Measurements from ENCODE around the gene TEC. TPM values are rescaled to one million over a fixed set of nuclear protein-coding genes. Genes with fewer than 3 reads are reported as not detected.

TEC gene
- total RNA-seq, 1 experiment from 2014 or later = 4.5 TPM

- ChIA-PET POLR2A (no interaction called here), CTCF (no interaction called here)
- H4K20me1 ChIP-seq (ENCODE audit: insufficient read depth) = no peaks in the 10 kb centered on the region
Observed at GRCh38 chr4:48216563-48216962, 53.1 kb downstream of the TEC start.

GRCh38 chr4:48215977-48216376 is 53.7 kb downstream of the TEC start:
- ATAC-seq (no peak), DNase-seq (ENCODE audit: low read depth, low spot score) (no peak)
- ChIA-PET POLR2A (no interaction called here), CTCF (no interaction called here), RAD21 (ENCODE audit: low non-redundant PET in 1 of 2, low total read pairs in 2 of 2, uncharacterized antibody in 2 of 2, unreplicated experiment in 2 of 2) (no interaction called here)
- Histone ChIP-seq H3K9ac (ENCODE audit: low read length) (no peak overlapping the region), H4K20me1 (ENCODE audit: insufficient read depth) (no peaks in the 10 kb centered on the region), H3K4me3 (replicated peaks in 1 of 2; ENCODE audit: low read depth in 1 of 2, low read length in 2 of 2) (no peak overlapping the region), H3K27ac (ENCODE audit: low read depth, low read length) (no peak overlapping the region), H3K36me3 (ENCODE audit: control insufficient read depth in 1 of 2, insufficient read depth in 2 of 2, low read length in 2 of 2) (no peaks in the 10 kb centered on the region), H3K9me3 (ENCODE audit: control insufficient read depth in 1 of 2, insufficient read depth in 1 of 2, low read depth in 1 of 2, low read length in 2 of 2) (no peaks in the 10 kb centered on the region; a peak in 1 of 4 replicates), H3K79me2 (ENCODE audit: insufficient read depth, low read length) (no peaks in the 10 kb centered on the region), H3K27me3 (ENCODE audit: insufficient read depth, low read length) (no peaks in the 10 kb centered on the region), H2AFZ (ENCODE audit: low read depth, low read length, poor library complexity, severe bottlenecking) (no peak overlapping the region), H3K9me2 (ENCODE audit: insufficient read depth) (no peaks in the 10 kb centered on the region), H3K4me2 (ENCODE audit: low read length) (no peak overlapping the region), H3K4me1 (ENCODE audit: control insufficient read depth in 1 of 2, insufficient read depth in 2 of 2, low read length in 2 of 2) (no peaks in the 10 kb centered on the region)
- intact Hi-C loops (cut with micrococcal nuclease) = no loop called here
- no TSS peak for BruUV-seq (replicated peaks)
- TF ChIP-seq YY1 (IDR thresholded peaks at IDR 0.05; ENCODE audit: extremely low read depth, insufficient replicate concordance, low read depth, low read length) (no peak), EZH2 (IDR thresholded peaks at IDR 0.05) (no peak), JUND (IDR thresholded peaks at IDR 0.05) (no peak), TCF7L2 (IDR thresholded peaks at IDR 0.05; ENCODE audit: borderline replicate concordance, extremely low read depth, insufficient read depth, insufficient read length) (no peak), ZFX (IDR thresholded peaks at IDR 0.05) (no peak), CEBPB (IDR thresholded peaks at IDR 0.05; ENCODE audit: low read depth) (no peak), ELF1 (IDR thresholded peaks at IDR 0.05; ENCODE audit: borderline replicate concordance, low read depth) (no peak), CBX3 (IDR thresholded peaks at IDR 0.05; ENCODE audit: low read depth) (no peak), EGR1 (IDR thresholded peaks at IDR 0.05; ENCODE audit: low read depth) (no peak), MAX (IDR thresholded peaks at IDR 0.05) (no peak), POLR2AphosphoS5 (IDR thresholded peaks at IDR 0.05; ENCODE audit: low read depth, low read length) (no peak), EZH2phosphoT487 (IDR thresholded peaks at IDR 0.05; ENCODE audit: borderline replicate concordance) (no peak)

More at GRCh38 chr4:48216563-48216962, 53.1 kb downstream of the TEC start:
- no peak for ATAC-seq
- Histone ChIP-seq H3K4me1 (ENCODE audit: control insufficient read depth in 1 of 2, insufficient read depth in 2 of 2, low read length in 2 of 2) (no peaks in the 10 kb centered on the region), H3K4me2 (ENCODE audit: low read length) (no peak overlapping the region), H3K79me2 (ENCODE audit: insufficient read depth, low read length) (no peaks in the 10 kb centered on the region), H3K27me3 (ENCODE audit: insufficient read depth, low read length) (no peaks in the 10 kb centered on the region), H2AFZ (ENCODE audit: low read depth, low read length, poor library complexity, severe bottlenecking) (no peak overlapping the region), H3K4me3 (replicated peaks in 1 of 2; ENCODE audit: low read depth in 1 of 2, low read length in 2 of 2) (no peak overlapping the region), H3K9me2 (ENCODE audit: insufficient read depth) (no peaks in the 10 kb centered on the region), H3K9me3 (ENCODE audit: control insufficient read depth in 1 of 2, insufficient read depth in 1 of 2, low read depth in 1 of 2, low read length in 2 of 2) (no peaks in the 10 kb centered on the region; a peak in 1 of 4 replicates), H3K9ac (ENCODE audit: low read length) (no peak overlapping the region), H3K27ac (ENCODE audit: low read depth, low read length) (no peak overlapping the region), H3K36me3 (ENCODE audit: control insufficient read depth in 1 of 2, insufficient read depth in 2 of 2, low read length in 2 of 2) (no peaks in the 10 kb centered on the region)
- intact Hi-C loops (cut with micrococcal nuclease) = no loop called here
- RAD21 ChIA-PET (ENCODE audit: low non-redundant PET in 1 of 2, low total read pairs in 2 of 2, uncharacterized antibody in 2 of 2, unreplicated experiment in 2 of 2) = no interaction called here
- BruUV-seq (replicated peaks) = no TSS peak
- no peak for DNase-seq (ENCODE audit: low read depth, low spot score)
- no peak for TF ChIP-seq EGR1 (IDR thresholded peaks at IDR 0.05; ENCODE audit: low read depth)
- TF ChIP-seq ATF3 (IDR thresholded peaks at IDR 0.05) = no peak
- TF ChIP-seq CEBPB (IDR thresholded peaks at IDR 0.05; ENCODE audit: low read depth) = no peak
- TF ChIP-seq CTCF (IDR thresholded peaks at IDR 0.05 in 2 of 3, conservative IDR thresholded peaks at IDR 0.05 in 1 of 3; ENCODE audit: borderline replicate concordance in 1 of 3, insufficient read depth in 1 of 3, low read depth in 2 of 3, low read length in 2 of 3) = no peak
